ENCODE measurements around the gene SORL1.
"Not testable (repeated sequence)": the region's sequence is repeated elsewhere in the genome, so short reads cannot be mapped to it uniquely, and the experiment has no call there.

Gene SORL1

DNA sequence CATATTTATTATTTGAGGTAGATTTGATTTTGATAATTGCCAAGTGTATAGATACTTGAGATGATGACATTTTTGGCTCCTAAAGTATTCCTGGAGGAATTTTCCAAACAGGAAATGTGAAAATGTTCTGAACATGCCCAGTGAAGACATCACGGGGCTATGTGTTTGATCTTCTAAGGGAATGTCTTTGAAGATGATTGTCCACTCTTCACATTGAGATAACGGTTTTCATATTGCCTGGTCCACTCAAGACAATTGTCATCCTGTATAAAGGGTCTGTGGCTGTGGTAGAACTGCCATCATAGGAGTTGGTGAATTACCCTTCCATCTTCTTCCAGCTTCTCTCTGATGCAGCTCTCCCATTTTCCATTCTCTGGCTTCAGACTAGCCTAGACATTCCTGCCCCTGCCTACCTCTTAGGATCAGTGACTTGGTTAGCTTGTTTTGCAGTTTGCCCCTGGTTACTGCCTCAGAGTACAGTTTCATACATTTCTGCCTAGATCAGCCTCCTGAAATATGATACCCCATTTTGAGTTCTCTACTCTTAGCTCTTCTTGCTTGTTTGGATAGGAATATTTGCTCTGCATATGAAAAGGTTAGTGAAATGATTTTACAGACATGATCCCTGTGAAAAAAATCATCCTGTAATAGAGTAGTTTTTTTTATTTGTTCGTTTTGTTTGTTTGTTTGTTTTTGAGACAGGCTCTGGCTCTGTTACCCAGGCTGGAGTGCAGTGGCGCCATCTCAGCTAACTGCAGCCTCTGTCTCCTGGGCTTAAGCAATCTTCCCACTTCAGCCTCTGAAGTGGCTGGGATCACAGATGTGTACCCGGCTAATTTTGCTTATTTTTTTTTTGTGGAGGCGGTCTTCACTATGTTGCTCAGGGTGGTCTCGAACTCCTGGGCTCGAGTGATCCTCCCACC, 112.0 kb downstream of the SORL1 start:
- no peak for DNase-seq (ENCODE audit: low read depth, low spot score)

DNA sequence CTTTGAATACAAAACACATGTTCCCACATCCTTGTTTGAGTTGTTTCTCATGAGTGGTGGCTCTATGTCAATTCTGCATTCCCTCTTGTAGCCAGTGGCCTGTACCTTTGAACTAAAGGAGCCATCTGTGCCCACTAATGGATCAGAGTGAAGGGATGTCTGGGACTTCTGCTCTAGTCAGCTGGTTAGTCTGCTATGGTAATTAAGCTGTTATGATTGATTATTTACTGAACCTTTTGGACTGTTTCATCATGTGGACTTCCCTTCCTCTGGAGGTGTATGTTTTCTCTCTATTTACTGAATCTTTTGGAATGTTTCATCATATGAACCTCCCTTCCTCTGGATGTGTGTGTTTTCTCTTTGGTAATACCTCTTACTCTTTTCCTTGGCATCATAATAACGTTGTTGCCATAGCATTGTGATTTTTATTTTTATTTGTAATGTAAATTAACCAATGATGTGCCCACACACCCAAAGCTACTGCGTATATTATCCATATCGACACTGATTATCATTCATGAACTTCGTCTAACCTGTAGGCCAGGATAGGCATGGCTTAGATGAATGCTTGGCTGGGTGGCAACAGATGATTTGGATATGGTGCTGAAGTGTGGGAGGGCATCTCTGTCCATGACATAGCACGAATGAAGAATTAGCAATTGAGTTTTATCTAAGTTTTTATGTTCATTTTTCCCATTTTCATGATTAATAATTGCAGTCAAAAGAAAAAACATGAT, 113.0 kb downstream of the SORL1 start:
- no peak for DNase-seq (ENCODE audit: low read depth, low spot score)

- no peak for DNase-seq (ENCODE audit: low read depth, low spot score)
Measured at GRCh38 chr11:121566279-121567168, 114.4 kb downstream of the SORL1 start.

DNA sequence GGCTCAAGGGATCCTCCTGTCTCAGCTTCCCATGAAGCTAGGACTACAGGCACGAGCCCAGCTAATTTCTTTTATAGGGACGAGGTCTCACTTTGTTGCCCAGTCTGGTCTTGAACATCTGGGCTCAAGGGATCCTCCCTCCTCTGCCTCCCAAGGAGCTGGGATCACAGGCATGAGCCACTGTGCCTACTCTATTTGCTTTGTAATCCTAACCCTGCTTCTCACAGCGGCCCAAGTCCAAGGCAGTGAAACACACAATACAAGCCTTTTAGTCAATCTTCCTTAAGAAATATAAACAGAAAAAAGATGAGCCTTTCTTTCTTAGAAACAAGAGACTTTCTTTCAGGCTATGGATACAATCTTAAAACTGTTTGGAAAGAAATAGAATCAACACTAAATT, 115.9 kb downstream of the SORL1 start:
- no peak for DNase-seq (ENCODE audit: low read depth, low spot score)

- DNase-seq (ENCODE audit: low read depth, low spot score): not testable (repeated sequence)
Measured at GRCh38 chr11:121569332-121570299, 117.5 kb downstream of the SORL1 start.

GRCh38 chr11:121570453-121570852, 118.3 kb downstream of the SORL1 start:
- DNase-seq (ENCODE audit: low read depth, low spot score): no peak

DNA sequence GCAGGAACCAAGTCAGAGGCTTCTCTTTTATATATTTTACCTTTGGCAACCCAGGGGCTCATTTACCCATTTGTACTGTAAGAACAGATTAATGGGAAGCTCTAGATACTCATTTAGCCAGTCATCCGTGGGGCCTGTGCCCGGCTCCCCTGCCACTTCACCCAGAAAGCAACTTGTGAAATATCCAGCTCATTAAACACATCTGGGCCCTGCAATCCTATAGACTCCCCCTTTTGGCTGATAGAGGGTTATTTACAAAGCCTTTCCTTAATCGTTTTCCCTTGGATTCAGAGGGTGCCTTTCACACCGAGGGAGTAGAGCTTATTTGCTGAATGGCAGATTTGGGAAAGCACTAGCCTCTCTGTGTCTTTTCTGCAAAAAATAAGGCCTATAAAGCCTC, 119.4 kb downstream of the SORL1 start:
- DNase-seq (ENCODE audit: low read depth, low spot score): no peak

DNA sequence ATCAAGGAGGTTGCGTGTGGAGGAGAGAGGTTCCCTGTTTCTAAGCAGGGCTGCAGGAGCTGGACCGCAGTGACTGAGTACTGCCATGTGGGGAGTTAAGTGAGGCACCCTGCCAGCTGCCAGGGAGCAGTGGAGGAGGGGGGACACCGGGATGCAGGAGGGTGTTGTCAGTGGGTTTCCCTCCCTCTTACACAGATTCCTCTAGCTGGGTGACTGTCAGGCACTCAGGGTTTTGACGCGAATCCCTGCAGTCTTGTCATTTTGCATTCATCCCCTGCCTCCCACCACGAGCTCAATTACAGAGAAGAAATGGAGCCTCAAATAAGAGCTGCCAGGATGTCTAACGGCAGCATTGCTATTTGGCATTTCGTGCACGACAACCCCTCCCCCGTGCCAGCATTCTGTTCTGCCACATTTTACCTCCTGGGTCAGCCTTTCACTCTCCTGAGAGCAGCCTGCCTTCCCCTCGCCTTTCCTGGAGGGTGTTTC, 120.5 kb downstream of the SORL1 start:
- DNase-seq (ENCODE audit: low read depth, low spot score): no peak

- no peak for DNase-seq (ENCODE audit: low read depth, low spot score)
Measured at GRCh38 chr11:121574801-121575200, 122.7 kb downstream of the SORL1 start.

- DNase-seq (ENCODE audit: low read depth, low spot score): no peak
Measured at GRCh38 chr11:121575250-121575962, 123.3 kb downstream of the SORL1 start.

- no peak for DNase-seq (ENCODE audit: low read depth, low spot score)
Measured at GRCh38 chr11:121575963-121576290, 123.8 kb downstream of the SORL1 start.

- no peak for DNase-seq (ENCODE audit: low read depth, low spot score)
Measured at GRCh38 chr11:121576531-121576930, 124.4 kb downstream of the SORL1 start.

DNA sequence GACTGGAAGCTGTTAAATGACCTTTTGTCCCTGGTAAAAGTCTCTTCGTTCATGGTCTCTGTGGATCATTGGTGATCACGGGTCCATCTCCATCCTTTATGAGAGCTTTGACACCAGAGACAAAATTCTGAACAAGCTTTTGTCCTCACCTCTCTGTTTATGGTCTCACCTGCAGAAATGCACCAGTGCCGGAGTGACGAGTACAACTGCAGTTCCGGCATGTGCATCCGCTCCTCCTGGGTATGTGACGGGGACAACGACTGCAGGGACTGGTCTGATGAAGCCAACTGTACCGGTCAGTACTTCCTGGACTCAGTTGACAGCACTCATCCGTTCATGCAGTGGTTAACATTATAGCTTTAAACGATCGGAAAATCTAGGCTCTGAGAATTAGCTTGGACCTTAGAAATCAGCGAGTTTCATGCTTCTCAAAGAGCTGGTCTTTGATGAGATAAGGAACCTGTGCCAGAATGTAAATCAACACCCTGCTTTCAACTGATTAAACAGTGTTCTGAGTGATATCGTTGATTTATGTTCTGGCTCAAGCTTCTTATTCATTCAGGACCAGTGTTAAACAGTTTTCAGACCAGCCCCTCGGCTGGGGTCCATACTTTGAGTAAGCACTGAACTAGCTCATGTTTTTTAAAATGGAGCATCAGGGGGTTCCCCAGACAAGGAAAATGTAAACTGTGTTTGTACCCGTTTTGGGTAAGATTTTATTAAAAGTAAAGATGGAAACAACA, 125.2 kb downstream of the SORL1 start:
- DNase-seq (ENCODE audit: low read depth, low spot score): no peak

DNA sequence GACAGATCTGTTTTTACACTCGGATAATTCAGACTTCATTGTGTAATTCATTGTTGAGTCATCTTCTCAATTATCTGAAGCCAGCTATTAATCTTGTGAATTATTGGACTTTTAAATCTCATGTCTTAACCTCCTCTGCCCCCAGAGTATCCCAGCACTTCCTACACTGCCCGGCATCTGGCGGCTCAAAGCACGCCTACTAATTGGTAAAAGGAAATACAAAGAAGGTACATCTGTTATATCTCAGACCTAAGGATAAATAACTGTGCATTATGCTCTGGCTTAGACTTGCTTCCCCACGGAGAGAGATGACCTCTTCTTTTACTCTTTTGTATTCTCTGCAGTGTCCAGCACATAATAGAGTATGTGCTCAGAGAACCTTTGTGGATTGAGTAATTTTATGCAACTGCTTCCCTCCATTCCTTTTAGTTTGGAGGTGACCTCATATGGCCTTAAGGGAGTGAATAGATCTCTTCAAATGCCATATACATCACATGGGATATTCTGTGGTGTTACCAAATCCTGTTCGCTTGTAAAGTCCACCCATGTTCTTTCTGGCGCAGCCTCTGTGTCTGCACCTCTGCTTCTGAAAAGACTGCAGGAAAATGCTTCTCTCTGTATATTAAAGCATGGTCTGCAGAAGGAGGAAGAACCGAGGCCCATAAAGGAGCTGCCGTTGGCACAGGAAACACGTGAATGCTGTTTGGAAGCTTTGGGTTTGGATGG, 126.3 kb downstream of the SORL1 start:
- no peak for DNase-seq (ENCODE audit: low read depth, low spot score)

GRCh38 chr11:121580154-121580553, 128.0 kb downstream of the SORL1 start:
- DNase-seq (ENCODE audit: low read depth, low spot score): no peak

DNA sequence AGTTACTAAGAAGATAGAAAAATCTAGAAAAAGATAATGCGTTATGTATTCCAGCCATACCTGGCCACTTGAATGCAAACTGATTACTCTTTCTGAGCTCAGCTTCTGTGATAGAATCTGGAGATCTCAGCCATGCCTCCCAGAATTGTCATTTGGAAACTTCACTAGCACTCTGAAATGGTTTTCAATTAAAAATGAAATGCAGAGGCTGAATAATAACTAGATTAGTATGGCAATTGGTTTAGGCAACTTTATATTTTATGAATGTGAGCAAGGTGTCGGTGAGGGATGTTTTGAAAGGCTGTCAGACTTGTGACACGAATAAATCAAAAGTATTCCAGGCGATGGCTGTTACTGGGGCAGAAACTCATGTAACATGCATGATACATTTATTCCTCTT, 129.5 kb downstream of the SORL1 start:
- no peak for DNase-seq (ENCODE audit: low read depth, low spot score)

DNA sequence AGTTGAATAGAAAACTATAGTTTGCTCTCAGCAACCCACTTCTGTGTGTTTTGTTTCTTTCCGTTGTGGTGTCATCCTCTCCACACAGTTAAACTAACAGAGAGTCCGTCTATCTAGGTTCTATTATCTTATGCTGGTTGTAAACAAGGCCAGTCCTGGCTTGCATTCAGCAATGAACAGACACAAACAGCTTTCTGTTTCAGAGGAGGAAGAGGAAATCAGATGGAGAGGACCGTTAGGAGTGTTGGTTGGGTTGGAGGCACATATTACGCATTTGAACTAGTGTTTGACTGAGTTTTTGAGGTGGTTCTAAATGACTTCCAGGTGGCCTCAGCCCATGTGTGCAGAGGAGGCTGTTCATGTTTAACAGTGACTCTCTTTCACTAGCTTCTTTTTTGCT, 130.2 kb downstream of the SORL1 start:
- no peak for DNase-seq (ENCODE audit: low read depth, low spot score)

DNA sequence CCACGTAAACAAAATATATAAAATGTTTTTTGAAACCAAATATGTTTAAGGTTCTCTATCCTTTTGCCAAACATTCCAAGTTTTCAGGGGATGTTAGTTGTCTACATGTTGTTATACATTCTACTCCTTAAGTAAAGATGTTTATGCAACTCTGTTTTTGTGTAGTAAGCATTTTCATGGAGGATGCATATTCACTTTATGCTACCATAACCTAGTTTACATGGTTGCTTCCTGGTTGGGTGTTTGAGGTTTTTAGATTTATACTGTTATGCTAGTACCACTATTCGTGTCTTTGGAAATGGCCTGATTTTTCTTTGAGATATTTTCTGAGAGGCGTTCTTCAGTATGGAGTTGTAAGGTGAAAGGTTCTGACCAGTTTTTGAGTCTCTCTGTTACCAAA, 131.7 kb downstream of the SORL1 start:
- DNase-seq (ENCODE audit: low read depth, low spot score): no peak

DNA sequence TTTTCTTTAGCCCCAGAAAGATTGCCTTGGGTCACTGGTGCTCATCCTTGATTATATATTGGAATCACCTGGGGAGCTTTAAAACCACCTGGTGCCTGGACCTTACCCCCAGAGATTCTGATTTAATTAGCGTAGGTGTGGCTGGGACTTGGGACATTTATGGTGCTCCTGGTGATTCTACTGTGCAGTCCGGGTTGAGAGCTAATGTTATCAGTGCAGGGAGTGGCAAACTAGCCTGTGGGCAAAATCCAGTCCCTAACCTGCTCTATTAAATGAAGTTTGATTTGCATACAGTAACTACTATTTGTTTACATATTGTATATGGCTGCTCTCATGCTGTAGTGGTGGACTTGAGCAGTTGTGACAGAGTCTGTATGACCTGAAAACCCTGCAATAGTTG, 134.6 kb downstream of the SORL1 start:
- no peak for DNase-seq (ENCODE audit: low read depth, low spot score)
